ENCODE data around the gene SFXN1. TPM values are rescaled to one million over a fixed set of nuclear protein-coding genes. Genes with fewer than 3 reads are reported as not detected.

SFXN1 gene
- total and polyA plus RNA-seq, 2 of the 4 experiments (the other 2 are of a cell fraction), result 131 to 410 TPM

- Histone ChIP-seq H3K4me3 (ENCODE audit: insufficient read depth, low read depth, low read length) (no peak overlapping the region), H2BK5ac (ENCODE audit: low read depth, low read length, poor library complexity, severe bottlenecking) (no peak overlapping the region), H2BK20ac (ENCODE audit: low read depth, low read length) (no peak overlapping the region), H3K4me2 (ENCODE audit: low read depth, low read length) (no peak overlapping the region), H4K20me1 (ENCODE audit: insufficient read depth, low read length) (no peaks in the 10 kb centered on the region), H2BK15ac (ENCODE audit: low read depth, low read length) (no peak overlapping the region), H4K5ac (ENCODE audit: low read depth, low read length) (no peak overlapping the region), H2BK120ac (ENCODE audit: low read depth, low read length) (no peak overlapping the region), H3K56ac (ENCODE audit: extremely low read depth, insufficient read depth, low read length) (no peak overlapping the region), H3K9me1 (ENCODE audit: insufficient read depth, low read length) (no peaks in the 10 kb centered on the region), H3K36me3 (ENCODE audit: control insufficient read depth, insufficient read depth, low read length) (no peaks in the 10 kb centered on the region), H3K79me1 (ENCODE audit: low read depth in 1 of 2, low read length in 2 of 2) (no peaks in the 10 kb centered on the region), H3K23ac (ENCODE audit: low read depth, low read length) (no peak overlapping the region), H3K4ac (ENCODE audit: low read depth, low read length) (no peak overlapping the region), H2AK5ac (ENCODE audit: low read depth, low read length) (no peak overlapping the region), H3K4me1 (ENCODE audit: control insufficient read depth, insufficient read depth, low read length) (peaks cover 2% of the 10 kb centered on the region; the same call in 1 of the 2 replicates), H3K27ac (ENCODE audit: insufficient read depth, low read length) (no peak overlapping the region), H4K8ac (ENCODE audit: low read depth in 2 of 2, low read length in 2 of 2) (no peak overlapping the region), H4K91ac (ENCODE audit: insufficient read depth, low read depth, low read length) (no peak overlapping the region), H2AFZ (replicated peaks; ENCODE audit: low read length, poor library complexity) (no peak overlapping the region), H3K9me3 (ENCODE audit: control insufficient read depth, insufficient read depth, low read length) (no peaks in the 10 kb centered on the region), H3K9ac (ENCODE audit: low read depth, low read length) (no peak overlapping the region), H2AK9ac (replicated peaks; ENCODE audit: low read depth, low read length, poor library complexity) (no peak overlapping the region), H3K18ac (ENCODE audit: low read depth, low read length) (no peak overlapping the region), H3K27me3 (ENCODE audit: control insufficient read depth, insufficient read depth, low read length) (peaks cover 8% of the 10 kb centered on the region), H3K14ac (replicated peaks; ENCODE audit: low read depth, low read length) (no peak overlapping the region)
- no TSS peak for BruUV-seq (replicated peaks)
- ChIA-PET POLR2A (ENCODE audit: unreplicated experiment) (no interaction called here), CTCF (no interaction called here)
- intact Hi-C loops (cut with micrococcal nuclease), result no loop called here
- dilution Hi-C loops (cut with HindIII; ENCODE audit: low sequenced_read_pairs, unreplicated experiment), result no loop called here
- TF ChIP-seq RCOR1 (IDR thresholded peaks at IDR 0.05; ENCODE audit: insufficient replicate concordance, low read length), result no peak
- no peak for TF ChIP-seq RFX5 (IDR thresholded peaks at IDR 0.05; ENCODE audit: low read depth, low read length)
- no peak for TF ChIP-seq CTCF (conservative IDR thresholded peaks at IDR 0.05; ENCODE audit: low read depth, low read length)
- TF ChIP-seq NFE2L2 (IDR thresholded peaks at IDR 0.05; ENCODE audit: low read depth, low read length), result no peak
- TF ChIP-seq SMC3 (IDR thresholded peaks at IDR 0.05; ENCODE audit: low read depth, low read length), result no peak
- no peak for TF ChIP-seq BHLHE40 (IDR thresholded peaks at IDR 0.05; ENCODE audit: low read depth, low read length)
- TF ChIP-seq MXI1 (IDR thresholded peaks at IDR 0.05; ENCODE audit: borderline replicate concordance, low read depth, low read length), result no peak
- no peak for TF ChIP-seq RAD21 (IDR thresholded peaks at IDR 0.05; ENCODE audit: low read length)
- TF ChIP-seq ELK1 (IDR thresholded peaks at IDR 0.05; ENCODE audit: borderline replicate concordance, low read depth, low read length), result no peak
- no peak for TF ChIP-seq CHD1 (IDR thresholded peaks at IDR 0.05; ENCODE audit: low read depth, low read length)
- TF ChIP-seq POLR2A (IDR thresholded peaks at IDR 0.05; ENCODE audit: low read depth, low read length), result no peak
- TF ChIP-seq USF2 (IDR thresholded peaks at IDR 0.05; ENCODE audit: low read depth, low read length), result no peak
- no peak for TF ChIP-seq FOS (IDR thresholded peaks at IDR 0.05; ENCODE audit: low read depth, low read length)
- no peak for TF ChIP-seq MAZ (IDR thresholded peaks at IDR 0.05; ENCODE audit: borderline replicate concordance, low read depth, low read length)
- no peak for TF ChIP-seq MAFK (IDR thresholded peaks at IDR 0.05; ENCODE audit: low read depth, low read length)
- in situ Hi-C loops (cut with MboI; ENCODE audit: low sequenced_read_pairs), result no loop called here
- ATAC-seq (ENCODE audit: low read depth), result no peak
- no peak for DNase-seq
Observed at GRCh38 chr5:175472378-175472777, 6.0 kb upstream of the SFXN1 start.
